ENCODE measurements around the gene TBC1D22A. TPM values are rescaled to one million over a fixed set of nuclear protein-coding genes. Genes with fewer than 3 reads are reported as not detected.
"Not testable (repeated sequence)": the region's sequence is repeated elsewhere in the genome, so short reads cannot be mapped to it uniquely, and the experiment has no call there.

TBC1D22A gene
- total RNA-seq, 4 donors from 2014 or later = 9.2 to 45.3 (median 22.8) TPM

DNA sequence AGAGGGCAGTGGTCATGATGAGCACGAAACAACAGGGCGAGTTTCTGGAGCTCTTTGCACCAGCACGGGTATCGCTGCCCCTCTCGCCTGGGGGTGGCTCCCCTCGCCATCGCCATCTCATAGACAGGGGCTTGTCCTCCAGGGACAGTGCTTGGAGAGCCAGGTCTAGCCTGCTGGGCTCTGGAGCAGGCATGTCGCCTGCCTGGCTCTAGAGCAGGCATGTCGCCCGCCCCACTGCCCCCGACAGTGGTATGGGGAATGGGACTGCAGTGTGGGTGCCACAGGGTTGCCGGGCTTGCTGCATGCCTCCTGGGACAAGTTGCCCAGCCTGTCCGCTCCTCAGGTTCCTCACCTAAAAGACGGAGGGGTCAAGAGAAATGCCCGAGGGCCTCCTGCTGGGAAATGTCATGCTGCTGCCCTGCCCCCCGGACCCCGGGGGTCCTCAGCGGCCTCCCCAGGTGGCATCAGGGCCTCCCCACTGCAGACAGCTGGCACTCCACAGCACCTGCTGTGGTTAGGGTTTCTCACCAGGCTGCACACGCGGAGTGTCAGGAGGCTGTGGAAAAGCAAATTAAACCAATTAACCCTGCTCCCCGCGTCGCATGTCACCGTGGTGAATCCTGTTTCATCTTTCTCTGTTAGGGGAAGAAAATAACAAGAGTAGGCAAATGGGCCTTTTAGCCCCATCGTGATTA lies 403.0 kb downstream of the TBC1D22A start:
- TF ChIP-seq POLR2A (IDR thresholded peaks at IDR 0.05) = no peak
- TF ChIP-seq, protein P1, sequence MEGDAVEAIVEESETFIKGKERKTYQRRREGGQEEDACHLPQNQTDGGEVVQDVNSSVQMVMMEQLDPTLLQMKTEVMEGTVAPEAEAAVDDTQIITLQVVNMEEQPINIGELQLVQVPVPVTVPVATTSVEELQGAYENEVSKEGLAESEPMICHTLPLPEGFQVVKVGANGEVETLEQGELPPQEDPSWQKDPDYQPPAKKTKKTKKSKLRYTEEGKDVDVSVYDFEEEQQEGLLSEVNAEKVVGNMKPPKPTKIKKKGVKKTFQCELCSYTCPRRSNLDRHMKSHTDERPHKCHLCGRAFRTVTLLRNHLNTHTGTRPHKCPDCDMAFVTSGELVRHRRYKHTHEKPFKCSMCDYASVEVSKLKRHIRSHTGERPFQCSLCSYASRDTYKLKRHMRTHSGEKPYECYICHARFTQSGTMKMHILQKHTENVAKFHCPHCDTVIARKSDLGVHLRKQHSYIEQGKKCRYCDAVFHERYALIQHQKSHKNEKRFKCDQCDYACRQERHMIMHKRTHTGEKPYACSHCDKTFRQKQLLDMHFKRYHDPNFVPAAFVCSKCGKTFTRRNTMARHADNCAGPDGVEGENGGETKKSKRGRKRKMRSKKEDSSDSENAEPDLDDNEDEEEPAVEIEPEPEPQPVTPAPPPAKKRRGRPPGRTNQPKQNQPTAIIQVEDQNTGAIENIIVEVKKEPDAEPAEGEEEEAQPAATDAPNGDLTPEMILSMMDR (IDR thresholded peaks at IDR 0.05) = no peak
- DNase-seq = peak; percentile 7 to 9
- intact Hi-C loops (cut with DNase I; ENCODE audit: low total_unique reads) = no loop called here
- Histone ChIP-seq H3K36me3 (no peaks in the 10 kb centered on the region), H3K27me3 (no peaks in the 10 kb centered on the region), H3K4me3 (no peak overlapping the region), H3K27ac (no peak overlapping the region), H3K4me1 (no peaks in the 10 kb centered on the region), H3K9me3 (no peaks in the 10 kb centered on the region)

DNA sequence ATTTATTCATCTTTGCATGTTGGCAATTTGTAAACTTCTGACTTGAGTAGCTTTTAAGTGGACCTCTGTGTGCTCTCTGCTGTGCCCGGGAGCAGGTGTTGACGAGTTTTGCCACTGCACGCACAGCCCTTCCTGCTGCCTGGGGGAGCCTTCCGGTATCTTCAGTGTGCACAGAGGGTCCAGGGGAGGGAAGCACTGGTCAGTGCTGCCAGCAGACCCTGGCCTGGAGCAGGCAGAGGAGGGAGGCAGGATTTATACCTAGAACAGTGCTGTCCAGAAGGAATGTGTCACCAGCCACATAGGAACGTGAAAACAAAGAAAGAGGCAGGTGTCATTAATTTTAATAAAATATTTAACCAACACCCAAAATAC lies 403.6 kb downstream of the TBC1D22A start:
- DNase-seq = peak in 1 of 2 donors; percentile 0
- H3K4me3 ChIP-seq = no peak overlapping the region
- no peaks in the 10 kb centered on the region for H3K9me3 ChIP-seq
- no peaks in the 10 kb centered on the region for H3K4me1 ChIP-seq
- H3K27ac ChIP-seq = no peak overlapping the region
- no peaks in the 10 kb centered on the region for H3K36me3 ChIP-seq
- no peak for TF ChIP-seq POLR2A (IDR thresholded peaks at IDR 0.05)
- TF ChIP-seq, protein P1 (IDR thresholded peaks at IDR 0.05) = no peak
- no peaks in the 10 kb centered on the region for H3K27me3 ChIP-seq
- intact Hi-C loops (cut with DNase I; ENCODE audit: low total_unique reads) = no loop called here

DNA sequence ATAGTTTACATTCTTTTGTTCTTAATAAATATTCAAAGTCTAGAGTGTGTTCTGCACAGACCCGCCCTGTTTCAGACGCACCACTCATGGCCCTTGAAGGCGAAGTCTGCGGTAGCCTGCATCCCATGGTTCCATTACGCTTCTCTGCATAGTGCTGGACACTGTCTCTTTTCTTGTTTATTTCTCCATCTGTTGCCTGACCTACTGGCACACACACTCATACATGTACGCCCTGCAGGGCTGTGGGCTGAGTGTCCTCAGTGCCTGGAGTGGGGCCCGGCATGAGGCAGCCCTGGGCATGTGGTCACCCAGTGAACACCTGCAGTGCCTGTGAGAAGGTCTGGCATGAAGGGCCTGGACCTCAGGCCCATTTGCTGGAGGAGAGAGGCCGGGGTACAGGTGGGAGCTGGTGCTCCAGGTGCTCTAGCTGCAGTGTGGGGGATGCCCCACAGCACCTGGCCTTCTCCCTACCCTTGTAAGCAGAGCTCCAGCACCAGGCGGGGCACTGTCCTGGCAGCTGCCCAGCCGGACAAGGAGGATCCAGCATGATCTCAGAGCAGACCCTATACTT lies 404.1 kb downstream of the TBC1D22A start:
- H3K4me3 ChIP-seq = no peak overlapping the region
- no peaks in the 10 kb centered on the region for H3K27me3 ChIP-seq
- no peak overlapping the region for H3K27ac ChIP-seq
- H3K36me3 ChIP-seq = no peaks in the 10 kb centered on the region
- no peaks in the 10 kb centered on the region for H3K9me3 ChIP-seq
- no peaks in the 10 kb centered on the region for H3K4me1 ChIP-seq
- intact Hi-C loops (cut with DNase I; ENCODE audit: low total_unique reads) = no loop called here
- DNase-seq = peak; percentile 1 to 2
- TF ChIP-seq, protein P1 (IDR thresholded peaks at IDR 0.05) = no peak
- no peak for TF ChIP-seq POLR2A (IDR thresholded peaks at IDR 0.05)

DNA sequence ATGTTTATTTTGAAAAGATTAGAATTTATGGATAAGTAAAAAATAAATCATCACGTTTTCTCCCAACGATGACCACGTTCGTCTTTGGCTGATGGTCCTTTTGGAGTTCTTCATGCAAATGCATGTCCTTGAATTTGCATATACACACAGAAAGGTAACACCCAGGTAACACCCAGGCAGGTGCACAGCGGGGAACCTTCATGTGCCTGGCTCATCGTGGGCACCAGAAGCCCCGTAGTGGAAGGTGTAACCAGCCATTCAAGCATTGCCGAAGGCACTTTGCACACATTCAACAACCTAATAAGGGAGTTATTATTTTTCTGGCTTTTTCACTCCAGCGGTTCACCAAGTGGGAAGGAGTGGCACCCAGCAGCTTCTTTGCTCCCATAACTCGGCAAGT lies 404.6 kb downstream of the TBC1D22A start:
- no peaks in the 10 kb centered on the region for H3K9me3 ChIP-seq
- no peak overlapping the region for H3K27ac ChIP-seq
- intact Hi-C loops (cut with DNase I; ENCODE audit: low total_unique reads) = no loop called here
- H3K36me3 ChIP-seq = no peaks in the 10 kb centered on the region
- no peaks in the 10 kb centered on the region for H3K27me3 ChIP-seq
- no peak for TF ChIP-seq POLR2A (IDR thresholded peaks at IDR 0.05)
- TF ChIP-seq, protein P1 (IDR thresholded peaks at IDR 0.05) = no peak
- no peaks in the 10 kb centered on the region for H3K4me1 ChIP-seq
- DNase-seq = peak in 1 of 2 donors; percentile 0
- no peak overlapping the region for H3K4me3 ChIP-seq

DNA sequence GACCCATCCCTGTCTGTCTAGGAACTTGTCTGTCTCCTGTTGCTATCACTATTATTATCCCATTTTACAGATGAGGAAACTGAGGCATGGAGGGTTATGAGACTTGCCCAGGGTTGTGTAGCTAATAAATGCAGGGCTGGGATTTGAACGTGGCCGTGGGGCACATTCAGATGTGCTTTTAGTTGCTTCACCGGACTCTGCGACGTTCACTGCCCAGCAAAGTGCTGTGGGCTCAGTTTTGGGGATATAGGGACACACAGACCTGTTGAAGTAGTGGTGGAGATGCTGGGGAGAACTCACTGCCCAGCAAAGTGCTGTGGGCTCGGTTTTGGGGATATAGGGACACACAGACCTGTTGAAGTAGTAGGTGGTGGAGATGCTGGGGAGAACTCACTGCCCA lies 405.5 kb downstream of the TBC1D22A start:
- H3K36me3 ChIP-seq; intact Hi-C loops (cut with DNase I; ENCODE audit: low total_unique reads); H3K4me1 ChIP-seq; H3K9me3 ChIP-seq; H3K4me3 ChIP-seq; H3K27ac ChIP-seq; H3K27me3 ChIP-seq: not testable (repeated sequence)
- peak in 1 of 2 donors; percentile 1 for DNase-seq
